ENCODE results near the gene ITPK1.

ITPK1 gene

GRCh38 chr14:92984082-92984788 is 131.5 kb downstream of the ITPK1 start:
- no peak overlapping the region for H3K9ac ChIP-seq (ENCODE audit: low read depth, low read length)

GRCh38 chr14:92982956-92983355 is 132.8 kb downstream of the ITPK1 start:
- H3K27me3 ChIP-seq (ENCODE audit: control insufficient read depth, insufficient read depth, low read length), result no peaks in the 10 kb centered on the region
- H3K36me3 ChIP-seq (ENCODE audit: control insufficient read depth, insufficient read depth, low read length), result peaks cover 15% of the 10 kb centered on the region

More at GRCh38 chr14:92984082-92984788, 131.5 kb downstream of the ITPK1 start:
- Histone ChIP-seq H3K27me3 (ENCODE audit: control insufficient read depth, insufficient read depth, low read length) (no peaks in the 10 kb centered on the region), H3K4me3 (ENCODE audit: low read depth, low read length) (no peak overlapping the region), H3K4me1 (ENCODE audit: control insufficient read depth, insufficient read depth, low read length) (no peaks in the 10 kb centered on the region), H3K9me3 (ENCODE audit: control insufficient read depth, insufficient read depth, low read length) (peaks cover 8% of the 10 kb centered on the region), H3K36me3 (ENCODE audit: control insufficient read depth, insufficient read depth, low read length) (peaks cover 15% of the 10 kb centered on the region)

GRCh38 chr14:92981726-92982125 is 134.0 kb downstream of the ITPK1 start:
- H3K4me3 ChIP-seq (ENCODE audit: low read depth, low read length), result no peak overlapping the region
- H3K36me3 ChIP-seq (ENCODE audit: control insufficient read depth, insufficient read depth, low read length), result peaks cover 21% of the 10 kb centered on the region
- no peaks in the 10 kb centered on the region for H3K27me3 ChIP-seq (ENCODE audit: control insufficient read depth, insufficient read depth, low read length)
- no peak overlapping the region for H3K9ac ChIP-seq (ENCODE audit: low read depth, low read length)
- peaks cover 18% of the 10 kb centered on the region for H3K9me3 ChIP-seq (ENCODE audit: control insufficient read depth, insufficient read depth, low read length)
- H3K4me1 ChIP-seq (ENCODE audit: control insufficient read depth, insufficient read depth, low read length), result no peaks in the 10 kb centered on the region

More at GRCh38 chr14:92982956-92983355, 132.8 kb downstream of the ITPK1 start:
- Histone ChIP-seq H3K9ac (ENCODE audit: low read depth, low read length) (no peak overlapping the region), H3K9me3 (ENCODE audit: control insufficient read depth, insufficient read depth, low read length) (peaks cover 18% of the 10 kb centered on the region), H3K4me3 (ENCODE audit: low read depth, low read length) (no peak overlapping the region), H3K4me1 (ENCODE audit: control insufficient read depth, insufficient read depth, low read length) (no peaks in the 10 kb centered on the region)

GRCh38 chr14:92980866-92981265 is 134.9 kb downstream of the ITPK1 start:
- H3K36me3 ChIP-seq (ENCODE audit: control insufficient read depth, insufficient read depth, low read length), result peaks cover 25% of the 10 kb centered on the region
- H3K4me3 ChIP-seq (ENCODE audit: low read depth, low read length), result no peak overlapping the region
- H3K9ac ChIP-seq (ENCODE audit: low read depth, low read length), result no peak overlapping the region
- no peaks in the 10 kb centered on the region for H3K4me1 ChIP-seq (ENCODE audit: control insufficient read depth, insufficient read depth, low read length)
- H3K9me3 ChIP-seq (ENCODE audit: control insufficient read depth, insufficient read depth, low read length), result peaks cover 18% of the 10 kb centered on the region
- no peaks in the 10 kb centered on the region for H3K27me3 ChIP-seq (ENCODE audit: control insufficient read depth, insufficient read depth, low read length)

GRCh38 chr14:92978229-92979021 is 137.3 kb downstream of the ITPK1 start:
- Histone ChIP-seq H3K4me3 (ENCODE audit: low read depth, low read length) (no peak overlapping the region), H3K9ac (ENCODE audit: low read depth, low read length) (no peak overlapping the region), H3K27me3 (ENCODE audit: control insufficient read depth, insufficient read depth, low read length) (no peaks in the 10 kb centered on the region), H3K9me3 (ENCODE audit: control insufficient read depth, insufficient read depth, low read length) (peaks cover 18% of the 10 kb centered on the region), H3K36me3 (ENCODE audit: control insufficient read depth, insufficient read depth, low read length) (peaks cover 25% of the 10 kb centered on the region), H3K4me1 (ENCODE audit: control insufficient read depth, insufficient read depth, low read length) (no peaks in the 10 kb centered on the region)

GRCh38 chr14:92976268-92976667 is 139.5 kb downstream of the ITPK1 start:
- H3K4me1 ChIP-seq (ENCODE audit: control insufficient read depth, insufficient read depth, low read length), result peaks cover 3% of the 10 kb centered on the region
- H3K4me3 ChIP-seq (ENCODE audit: low read depth, low read length), result no peak overlapping the region
- H3K36me3 ChIP-seq (ENCODE audit: control insufficient read depth, insufficient read depth, low read length), result peaks cover 20% of the 10 kb centered on the region
- peaks cover 18% of the 10 kb centered on the region for H3K9me3 ChIP-seq (ENCODE audit: control insufficient read depth, insufficient read depth, low read length)
- no peak overlapping the region for H3K9ac ChIP-seq (ENCODE audit: low read depth, low read length)
- no peaks in the 10 kb centered on the region for H3K27me3 ChIP-seq (ENCODE audit: control insufficient read depth, insufficient read depth, low read length)

- Histone ChIP-seq H3K36me3 (ENCODE audit: control insufficient read depth, insufficient read depth, low read length) (peaks cover 13% of the 10 kb centered on the region), H3K4me3 (ENCODE audit: low read depth, low read length) (no peak overlapping the region), H3K4me1 (ENCODE audit: control insufficient read depth, insufficient read depth, low read length) (peaks cover 3% of the 10 kb centered on the region), H3K27me3 (ENCODE audit: control insufficient read depth, insufficient read depth, low read length) (no peaks in the 10 kb centered on the region), H3K9ac (ENCODE audit: low read depth, low read length) (no peak overlapping the region), H3K9me3 (ENCODE audit: control insufficient read depth, insufficient read depth, low read length) (peaks cover 15% of the 10 kb centered on the region)
Observed at GRCh38 chr14:92974541-92975345, 141.0 kb downstream of the ITPK1 start.

- H3K9ac ChIP-seq (ENCODE audit: low read depth, low read length), result no peak overlapping the region
- no peak overlapping the region for H3K4me3 ChIP-seq (ENCODE audit: low read depth, low read length)
- H3K4me1 ChIP-seq (ENCODE audit: control insufficient read depth, insufficient read depth, low read length), result peaks cover 3% of the 10 kb centered on the region
- peaks cover 7% of the 10 kb centered on the region for H3K9me3 ChIP-seq (ENCODE audit: control insufficient read depth, insufficient read depth, low read length)
- H3K27me3 ChIP-seq (ENCODE audit: control insufficient read depth, insufficient read depth, low read length), result no peaks in the 10 kb centered on the region
- H3K36me3 ChIP-seq (ENCODE audit: control insufficient read depth, insufficient read depth, low read length), result peaks cover 13% of the 10 kb centered on the region
Observed at GRCh38 chr14:92973798-92974372, 141.8 kb downstream of the ITPK1 start.

- no peak overlapping the region for H3K9ac ChIP-seq (ENCODE audit: low read depth, low read length)
- H3K27me3 ChIP-seq (ENCODE audit: control insufficient read depth, insufficient read depth, low read length), result no peaks in the 10 kb centered on the region
- peaks cover 10% of the 10 kb centered on the region for H3K36me3 ChIP-seq (ENCODE audit: control insufficient read depth, insufficient read depth, low read length)
- peaks cover 3% of the 10 kb centered on the region for H3K4me1 ChIP-seq (ENCODE audit: control insufficient read depth, insufficient read depth, low read length)
- no peak overlapping the region for H3K4me3 ChIP-seq (ENCODE audit: low read depth, low read length)
- peaks cover 1% of the 10 kb centered on the region for H3K9me3 ChIP-seq (ENCODE audit: control insufficient read depth, insufficient read depth, low read length)
Observed at GRCh38 chr14:92973261-92973797, 142.4 kb downstream of the ITPK1 start.

GRCh38 chr14:92971601-92972180 is 144.0 kb downstream of the ITPK1 start:
- peaks cover 3% of the 10 kb centered on the region for H3K4me1 ChIP-seq (ENCODE audit: control insufficient read depth, insufficient read depth, low read length)
- H3K9ac ChIP-seq (ENCODE audit: low read depth, low read length), result no peak overlapping the region
- H3K36me3 ChIP-seq (ENCODE audit: control insufficient read depth, insufficient read depth, low read length), result peaks cover 4% of the 10 kb centered on the region
- H3K9me3 ChIP-seq (ENCODE audit: control insufficient read depth, insufficient read depth, low read length), result no peaks in the 10 kb centered on the region
- no peak overlapping the region for H3K4me3 ChIP-seq (ENCODE audit: low read depth, low read length)
- H3K27me3 ChIP-seq (ENCODE audit: control insufficient read depth, insufficient read depth, low read length), result no peaks in the 10 kb centered on the region

GRCh38 chr14:92970271-92970670 is 145.5 kb downstream of the ITPK1 start:
- Histone ChIP-seq H3K36me3 (ENCODE audit: control insufficient read depth, insufficient read depth, low read length) (no peaks in the 10 kb centered on the region), H3K9ac (ENCODE audit: low read depth, low read length) (no peak overlapping the region), H3K4me3 (ENCODE audit: low read depth, low read length) (no peak overlapping the region), H3K4me1 (ENCODE audit: control insufficient read depth, insufficient read depth, low read length) (peaks cover 3% of the 10 kb centered on the region), H3K9me3 (ENCODE audit: control insufficient read depth, insufficient read depth, low read length) (no peaks in the 10 kb centered on the region), H3K27me3 (ENCODE audit: control insufficient read depth, insufficient read depth, low read length) (no peaks in the 10 kb centered on the region)
